HG03135 (cell line): ENCODE data around the gene AAK1.
"Not testable (repeated sequence)": the region's sequence is repeated elsewhere in the genome, so short reads cannot be mapped to it uniquely, and the experiment has no call there.

Source experiments
- ATAC-seq: cut with Tn5 transposase; IDR thresholded peaks from one replicate; pipeline ENCODE4 v1.9.1; 2021; ENCODE audit warnings: mild to moderate bottlenecking, moderate library complexity; ENCODE audit not compliant: unreplicated experiment

Gene AAK1

DNA sequence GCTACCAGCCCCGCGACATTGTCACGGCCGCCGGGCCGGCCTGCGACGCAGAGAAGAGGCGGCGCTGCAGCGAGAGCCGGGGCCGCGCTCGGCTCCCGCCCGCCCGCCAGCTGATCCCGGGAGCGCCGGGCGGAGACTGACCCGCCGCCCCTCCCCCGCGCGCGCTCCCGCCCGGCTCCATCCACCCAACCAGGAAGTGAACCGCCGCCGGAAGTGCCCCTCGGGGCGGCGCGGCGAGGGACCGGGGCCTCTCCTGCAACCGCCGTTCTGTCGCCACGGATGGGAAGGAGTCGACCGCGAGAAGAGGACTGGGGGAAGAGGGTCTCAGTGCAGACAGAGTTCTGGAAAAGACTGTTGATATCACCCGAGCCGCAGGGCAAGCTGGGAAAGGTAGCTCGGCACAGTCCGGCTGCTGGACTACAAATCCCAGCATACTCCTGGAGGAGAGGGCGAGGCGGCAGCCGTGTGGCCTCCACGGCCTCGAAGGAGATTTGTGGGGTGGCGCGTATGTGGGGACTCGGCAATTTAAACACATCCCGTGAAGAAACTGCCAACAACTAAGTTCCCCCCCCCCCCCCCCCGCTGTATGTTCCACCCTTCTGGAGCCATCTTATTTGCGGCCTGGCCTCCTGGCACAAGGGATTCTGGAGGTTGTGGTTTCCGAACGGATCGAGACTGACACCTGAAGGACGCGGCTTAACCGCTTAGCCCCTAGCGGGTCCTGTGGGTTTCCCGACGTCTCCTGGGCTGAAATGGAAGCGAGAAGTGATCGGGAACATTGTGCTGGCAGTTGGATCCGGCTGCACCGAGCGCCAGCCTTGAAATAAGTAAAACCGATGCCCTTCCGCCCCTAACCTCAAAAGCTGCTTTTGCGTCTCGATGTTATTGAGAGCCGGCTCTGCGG is at the start of gene AAK1:
Gene AAK1, minus strand, starts transcription at position 138 of the 904 bp plus-strand sequence. CDS start 699 bp downstream, outside the sequence.
- peak; percentile 34 for ATAC-seq

DNA sequence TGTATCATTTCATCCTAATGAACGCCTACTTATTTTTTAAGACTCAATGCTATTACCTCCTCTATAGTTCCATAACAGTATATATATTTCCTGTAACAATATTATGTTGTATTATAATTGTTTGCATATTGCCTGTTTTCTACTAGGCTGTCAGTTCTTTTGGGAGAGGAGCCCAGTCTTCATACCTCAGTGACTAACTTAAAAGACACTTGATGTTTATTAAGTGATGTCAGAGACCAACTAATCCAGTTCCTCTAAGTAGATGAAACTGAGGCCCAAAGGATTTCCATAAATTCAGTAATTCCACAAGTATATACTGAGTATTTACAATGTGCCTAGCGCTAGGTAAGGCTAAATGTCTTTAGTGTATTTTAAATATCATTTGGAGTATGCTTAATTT is 48.9 kb upstream of the AAK1 start:
- no peak for ATAC-seq

GRCh38 chr2:69689969-69690368 is 46.4 kb upstream of the AAK1 start:
- ATAC-seq: no peak

GRCh38 chr2:69689466-69689865 is 45.9 kb upstream of the AAK1 start:
- no peak for ATAC-seq

DNA sequence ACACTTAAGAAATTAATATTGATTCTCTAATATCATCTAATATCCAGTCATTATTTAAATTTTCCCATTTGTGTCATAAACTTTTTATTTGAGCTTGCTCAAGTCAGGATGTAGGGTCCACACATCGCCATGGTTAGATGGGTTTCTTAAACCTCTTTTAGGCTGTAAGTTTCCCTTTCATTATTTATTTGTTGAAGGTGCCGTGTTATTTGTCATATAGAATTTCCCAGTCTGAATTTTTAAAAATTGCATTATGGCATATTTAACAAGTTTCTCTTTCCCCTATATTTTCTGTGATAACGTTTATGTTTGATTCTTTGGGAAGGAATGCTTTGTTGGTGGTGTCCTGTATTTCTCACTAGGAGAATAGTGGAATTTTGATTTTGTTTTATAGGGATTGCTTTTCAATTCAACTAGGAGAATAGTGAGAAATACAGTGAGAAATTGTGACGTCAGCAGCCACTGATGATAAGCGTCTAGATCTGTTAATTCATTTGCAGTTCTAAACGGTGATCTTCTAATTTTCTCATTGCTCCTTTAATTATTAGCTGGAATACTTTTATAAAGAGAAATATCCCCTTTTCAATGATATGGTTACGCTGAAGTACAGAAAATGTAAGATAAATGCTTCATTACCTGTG is 44.6 kb upstream of the AAK1 start:
- no peak for ATAC-seq

- no peak for ATAC-seq
Measured at GRCh38 chr2:69686813-69687212, 43.3 kb upstream of the AAK1 start.

DNA sequence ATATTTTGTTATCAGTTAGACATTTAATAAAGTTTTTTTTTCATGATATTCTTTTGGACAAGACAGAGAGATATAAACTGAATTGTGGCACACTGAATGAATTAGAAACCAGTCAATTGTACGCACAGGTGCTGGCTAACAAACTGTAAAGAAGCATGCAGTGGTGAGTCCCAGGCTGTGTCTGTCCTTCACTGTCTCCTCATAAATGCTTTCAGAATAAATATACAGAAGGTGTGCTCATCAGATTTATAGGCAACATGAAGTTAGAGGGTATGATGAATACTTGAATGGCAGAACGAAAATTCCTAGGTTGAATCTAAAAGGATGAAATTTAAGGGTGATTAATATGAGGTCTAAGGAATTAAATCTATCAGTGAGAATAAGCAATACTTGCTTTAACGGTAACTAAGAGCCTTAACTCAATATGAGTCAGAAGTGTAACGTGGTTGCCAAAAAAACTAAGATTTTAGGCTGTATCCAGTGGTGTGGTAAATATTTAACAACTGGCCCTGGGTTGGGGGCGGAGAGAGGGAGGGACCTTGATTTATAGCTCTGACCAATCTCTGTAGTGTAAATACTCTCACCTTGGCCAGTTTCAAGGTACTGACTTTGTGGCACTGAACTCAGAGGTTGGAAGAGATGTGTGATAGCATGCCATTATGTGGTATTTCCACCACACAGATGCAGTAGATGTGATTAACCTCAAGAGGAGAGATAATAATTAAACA is 41.9 kb upstream of the AAK1 start:
- ATAC-seq: no peak

DNA sequence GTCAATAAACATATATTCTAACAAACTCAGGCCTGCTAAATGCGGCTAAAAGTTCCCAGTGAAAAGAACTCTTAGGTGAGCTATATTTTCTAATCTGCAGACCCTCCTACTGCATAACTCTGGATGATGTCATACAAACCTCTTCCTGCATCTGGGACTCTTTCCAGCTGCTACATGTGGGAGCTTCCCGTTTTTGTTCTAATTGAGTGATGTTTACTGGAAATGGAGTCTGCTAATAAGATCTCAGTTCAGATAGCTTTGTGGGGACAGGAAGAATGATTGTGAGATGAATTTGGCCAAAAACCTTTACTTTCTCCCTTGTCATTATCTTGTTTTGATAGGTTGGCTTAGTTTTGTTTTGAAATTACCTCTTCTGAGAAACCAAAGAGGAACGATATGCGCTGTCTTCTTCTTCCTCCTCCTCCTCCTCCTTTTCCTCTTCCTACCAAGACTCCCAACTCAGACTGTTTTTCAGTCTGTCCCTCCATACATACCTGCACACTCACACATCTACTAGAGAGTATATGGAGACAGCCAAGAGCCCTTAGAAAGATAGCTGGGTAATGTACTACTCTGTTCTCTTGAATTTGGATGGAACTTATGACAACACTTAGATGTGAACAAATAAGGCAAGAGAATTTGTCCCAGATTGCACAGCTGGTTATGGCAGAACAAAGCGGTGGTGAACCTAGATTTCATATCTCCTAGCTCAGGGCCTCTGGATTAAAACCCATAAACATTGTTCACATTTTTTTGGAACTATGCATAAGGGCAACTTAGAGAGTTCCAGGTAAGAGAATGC is 39.8 kb upstream of the AAK1 start:
- no peak for ATAC-seq

GRCh38 chr2:69682525-69682924 is 39.0 kb upstream of the AAK1 start:
- ATAC-seq: no peak

- ATAC-seq: no peak
Measured at GRCh38 chr2:69680001-69680675, 36.6 kb upstream of the AAK1 start.

DNA sequence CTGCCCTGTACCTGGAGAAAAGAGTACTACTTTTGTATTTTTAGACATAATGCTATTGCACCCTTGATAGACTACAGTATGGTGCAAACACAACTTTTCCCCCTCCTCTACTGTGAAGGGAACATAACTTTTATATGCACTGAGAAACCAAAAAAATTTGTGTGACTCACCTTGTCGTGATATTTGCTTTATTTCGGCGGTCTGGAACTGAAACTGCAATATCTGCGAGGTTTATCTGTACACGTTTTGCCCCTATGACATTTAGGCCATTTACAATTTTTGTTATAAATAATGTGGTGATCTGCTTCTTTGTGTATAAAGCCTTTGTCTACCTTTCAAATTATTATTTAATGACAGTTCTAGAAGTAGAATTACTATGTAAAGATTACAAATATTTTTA is 34.4 kb upstream of the AAK1 start:
- no peak for ATAC-seq

DNA sequence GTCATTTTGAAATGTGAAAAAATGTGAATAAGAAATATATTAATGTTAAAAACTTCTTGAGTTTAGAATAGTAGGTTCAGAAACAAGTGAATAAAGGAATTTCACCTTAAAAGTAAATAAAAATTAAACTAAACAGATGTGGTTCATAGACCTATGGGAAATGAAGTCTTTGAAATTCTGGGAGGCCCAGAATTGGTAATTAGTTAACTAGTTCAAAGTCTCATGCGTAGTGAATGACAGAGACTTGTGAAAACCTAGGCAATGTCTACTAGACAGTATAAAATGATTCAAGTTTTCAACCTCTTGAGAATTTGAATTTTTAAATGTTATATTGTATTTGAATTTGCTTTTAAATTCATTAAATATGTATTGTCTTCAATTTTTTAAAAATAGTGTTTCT is 32.6 kb upstream of the AAK1 start:
- ATAC-seq: no peak

DNA sequence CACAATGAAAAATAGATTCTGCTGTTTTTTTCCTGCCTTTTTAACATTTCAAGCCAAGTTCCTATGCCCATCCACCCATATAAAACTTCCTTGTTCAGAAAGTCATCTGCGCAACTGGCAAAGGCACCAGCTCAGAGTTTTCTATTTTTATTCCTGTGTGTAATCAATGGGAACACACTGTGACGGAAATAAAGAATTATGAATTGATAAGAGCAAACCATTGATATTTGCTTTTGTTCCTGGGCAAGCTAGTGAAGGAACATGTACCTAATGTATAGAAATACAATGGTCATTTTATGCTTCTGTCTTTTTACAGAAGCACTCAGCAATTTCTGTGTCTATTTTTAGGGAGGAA is 30.8 kb upstream of the AAK1 start:
- ATAC-seq: no peak

- not testable (repeated sequence) for ATAC-seq
Measured at GRCh38 chr2:69673098-69673497, 29.6 kb upstream of the AAK1 start.

- no peak for ATAC-seq
Measured at GRCh38 chr2:69669666-69670065, 26.1 kb upstream of the AAK1 start.

DNA sequence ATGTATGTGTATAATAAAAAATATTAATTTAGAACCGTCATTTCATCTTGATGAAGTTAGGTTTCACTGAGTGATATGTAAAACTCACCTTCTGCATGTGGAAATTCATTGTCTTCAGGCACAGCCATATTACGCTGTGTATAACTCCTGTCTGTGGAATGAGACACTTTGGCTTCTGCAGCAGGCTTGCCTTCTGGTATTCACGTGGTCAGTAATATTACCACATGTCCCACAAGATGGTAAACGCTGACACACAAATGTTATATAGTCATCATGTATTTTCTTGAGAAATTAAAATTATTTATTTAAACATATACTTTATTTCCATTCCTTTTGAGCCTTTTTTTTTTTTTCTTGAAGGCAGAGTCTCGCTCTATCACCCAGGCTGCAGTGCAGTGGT is 25.1 kb upstream of the AAK1 start:
- ATAC-seq: no peak

GRCh38 chr2:69667805-69668382 is 24.4 kb upstream of the AAK1 start:
- no peak for ATAC-seq

DNA sequence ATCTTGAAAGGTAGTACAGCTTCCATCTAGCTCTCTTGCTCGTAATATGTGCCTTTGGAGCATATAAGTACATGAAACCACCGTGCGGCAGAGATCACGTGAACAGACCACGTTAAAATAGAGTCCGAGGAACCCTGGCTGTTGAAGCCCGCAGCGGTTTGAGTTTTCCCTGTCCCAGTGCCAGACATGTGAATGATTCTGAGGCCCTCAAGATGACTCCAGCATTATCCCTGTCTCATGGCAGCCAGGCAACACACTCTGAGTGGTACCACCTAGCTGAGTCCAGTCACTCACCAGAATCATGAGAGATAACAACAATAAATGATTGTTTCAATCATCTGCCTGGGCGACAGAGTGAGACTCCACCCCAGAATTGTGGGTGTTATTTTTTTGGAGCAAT is 21.6 kb upstream of the AAK1 start:
- ATAC-seq: no peak

- no peak for ATAC-seq
Measured at GRCh38 chr2:69663860-69664259, 20.3 kb upstream of the AAK1 start.

GRCh38 chr2:69662547-69662946 is 19.0 kb upstream of the AAK1 start:
- ATAC-seq: not testable (repeated sequence)
